ENCODE measurements around the gene PDLIM7. TPM values are rescaled to one million over a fixed set of nuclear protein-coding genes. Genes with fewer than 3 reads are reported as not detected.
"Not testable (repeated sequence)": the region's sequence is repeated elsewhere in the genome, so short reads cannot be mapped to it uniquely, and the experiment has no call there.

Gene PDLIM7
- total and polyA plus RNA-seq, 11 donors, result 36.3 to 124 (median 52.5) TPM

DNA sequence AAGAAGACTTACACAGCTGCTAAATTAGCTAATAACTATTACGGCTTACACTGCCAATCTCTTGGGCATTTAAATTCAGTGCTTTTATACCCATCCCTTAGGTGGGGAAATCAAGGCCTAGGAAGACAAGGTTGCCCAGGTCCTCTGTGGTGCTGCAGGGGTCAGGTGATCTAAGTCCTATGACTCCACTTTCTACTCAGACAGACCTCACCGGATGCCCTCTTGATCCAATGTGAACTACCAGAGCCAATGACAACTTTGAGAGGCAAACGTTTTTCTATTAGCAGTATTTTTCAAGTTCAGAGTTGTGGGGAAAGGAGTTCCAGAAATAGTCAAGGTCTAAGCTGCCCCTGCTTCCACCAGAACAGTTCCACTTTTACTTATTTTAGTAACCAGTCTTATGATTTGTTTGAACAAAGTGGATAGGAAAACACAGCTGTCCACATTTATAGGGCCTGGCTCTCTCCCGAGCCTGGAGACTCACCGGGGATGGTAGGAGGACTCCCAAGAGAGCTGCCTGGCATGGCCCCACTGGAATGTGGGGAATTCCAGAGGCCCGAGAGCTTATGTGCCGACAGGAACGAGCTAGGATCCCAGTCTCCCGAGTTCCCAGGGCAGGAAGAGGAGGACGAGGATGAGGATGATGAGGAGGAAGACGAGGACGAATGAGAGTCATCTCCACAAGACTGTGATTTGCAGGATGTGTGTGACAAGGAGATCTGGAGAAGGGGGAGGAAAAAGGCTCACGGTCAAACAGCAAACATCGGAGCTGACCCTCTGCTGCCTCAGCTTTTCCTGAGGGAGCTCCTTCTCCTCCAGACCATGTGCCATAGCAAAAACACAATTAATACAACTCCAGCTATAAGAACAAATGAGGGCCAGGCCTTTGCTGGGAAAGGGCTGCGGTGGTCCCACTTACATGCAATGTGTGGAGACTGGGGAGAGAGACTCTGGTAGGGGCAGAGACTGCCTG lies 40.3 kb upstream of the PDLIM7 start:
- Histone ChIP-seq H3K4me3 (no peak overlapping the region), H3K4me1 (peaks cover 12 to 66% (median 38%) of the 10 kb centered on the region in 12 donors), H3K27me3 (no peaks in the 10 kb centered on the region), H3K36me3 (peaks cover 0 to 66% (median 48%) of the 10 kb centered on the region in 9 donors), H3K9me3 (no peaks in the 10 kb centered on the region), H3K27ac (peak overlapping the region; percentile 42 to 82 (median 64))
- DNase-seq (peak in 2 of 5 donors; percentile 55 to 68), ATAC-seq (peak; percentile 52 to 83 (median 64))
- intact Hi-C loops (cut with DNase I), result loop anchor here in 1 of 10 donors (10.0 kb wide), 1 partner anchor 57 kb away; the partner anchor contains the start of gene TMED9
- WGBS, 4 donors, result 12 to 21% (median 14%) methylated on average over 15 of the region's 15 CpGs
- TF ChIP-seq, protein P1, sequence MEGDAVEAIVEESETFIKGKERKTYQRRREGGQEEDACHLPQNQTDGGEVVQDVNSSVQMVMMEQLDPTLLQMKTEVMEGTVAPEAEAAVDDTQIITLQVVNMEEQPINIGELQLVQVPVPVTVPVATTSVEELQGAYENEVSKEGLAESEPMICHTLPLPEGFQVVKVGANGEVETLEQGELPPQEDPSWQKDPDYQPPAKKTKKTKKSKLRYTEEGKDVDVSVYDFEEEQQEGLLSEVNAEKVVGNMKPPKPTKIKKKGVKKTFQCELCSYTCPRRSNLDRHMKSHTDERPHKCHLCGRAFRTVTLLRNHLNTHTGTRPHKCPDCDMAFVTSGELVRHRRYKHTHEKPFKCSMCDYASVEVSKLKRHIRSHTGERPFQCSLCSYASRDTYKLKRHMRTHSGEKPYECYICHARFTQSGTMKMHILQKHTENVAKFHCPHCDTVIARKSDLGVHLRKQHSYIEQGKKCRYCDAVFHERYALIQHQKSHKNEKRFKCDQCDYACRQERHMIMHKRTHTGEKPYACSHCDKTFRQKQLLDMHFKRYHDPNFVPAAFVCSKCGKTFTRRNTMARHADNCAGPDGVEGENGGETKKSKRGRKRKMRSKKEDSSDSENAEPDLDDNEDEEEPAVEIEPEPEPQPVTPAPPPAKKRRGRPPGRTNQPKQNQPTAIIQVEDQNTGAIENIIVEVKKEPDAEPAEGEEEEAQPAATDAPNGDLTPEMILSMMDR (IDR thresholded peaks at IDR 0.05), result no peak
- no peak for TF ChIP-seq POLR2A (IDR thresholded peaks at IDR 0.05)

DNA sequence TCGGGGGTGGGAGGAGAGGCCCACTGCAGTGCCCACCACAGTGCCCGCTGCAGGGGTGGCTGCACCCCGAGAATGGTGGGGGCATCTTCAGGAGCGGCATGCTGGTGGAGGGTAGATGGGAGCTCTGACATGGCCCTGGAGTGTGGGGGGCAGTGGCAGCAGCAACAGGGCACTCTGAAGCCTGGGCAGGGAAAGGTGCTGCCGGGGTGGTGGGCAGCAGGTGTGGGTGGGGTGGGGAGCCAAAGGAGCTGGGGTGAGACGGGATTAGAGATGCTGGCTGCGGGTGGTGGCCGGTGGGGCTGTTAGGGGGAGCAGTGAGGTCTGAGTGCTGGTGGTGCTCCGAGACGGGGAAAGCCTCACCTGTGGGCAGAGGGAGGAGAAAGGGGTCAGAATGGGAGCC lies 39.0 kb upstream of the PDLIM7 start:
- Histone ChIP-seq H3K36me3 (peaks cover 0 to 72% (median 60%) of the 10 kb centered on the region in 9 donors), H3K4me1 (peaks cover 12 to 57% (median 36%) of the 10 kb centered on the region in 12 donors), H3K27me3 (no peaks in the 10 kb centered on the region), H3K9me3 (no peaks in the 10 kb centered on the region), H3K27ac (peak overlapping the region in 6 of 12 donors; percentile 42 to 82 (median 73)), H3K4me3 (no peak overlapping the region)
- intact Hi-C loops (cut with DNase I), result loop anchor here in 1 of 10 donors (10.0 kb wide), 1 partner anchor 58 kb away; the partner anchor contains the start of gene TMED9
- WGBS, 4 donors, result 93 to 96% (median 93%) methylated on average over 10 of the region's 10 CpGs
- ATAC-seq (no peak), DNase-seq (no peak)
- TF ChIP-seq, protein P1 (IDR thresholded peaks at IDR 0.05), result no peak
- TF ChIP-seq POLR2A (IDR thresholded peaks at IDR 0.05), result no peak

DNA sequence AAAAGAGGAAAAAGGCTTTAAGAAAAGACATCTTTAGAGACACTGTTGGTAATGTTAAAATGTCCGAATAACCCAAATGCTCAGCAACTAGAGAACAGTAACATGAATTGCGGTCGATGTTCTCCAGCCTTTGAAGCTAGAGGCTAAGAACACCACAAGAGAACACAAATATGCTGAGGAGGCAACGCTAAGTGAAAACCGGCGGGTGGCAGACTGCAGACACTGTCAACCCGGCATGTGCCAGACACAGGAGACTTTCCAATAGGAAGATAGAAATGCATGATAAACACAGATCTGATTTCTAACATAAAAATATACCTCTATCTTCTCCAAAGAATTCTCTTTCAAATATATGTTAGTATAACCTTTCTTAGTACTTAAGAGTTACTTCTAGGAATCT lies 37.7 kb upstream of the PDLIM7 start:
- TF ChIP-seq, protein P1 (IDR thresholded peaks at IDR 0.05), result no peak
- TF ChIP-seq POLR2A (IDR thresholded peaks at IDR 0.05), result no peak
- DNase-seq (no peak), ATAC-seq (no peak)
- Histone ChIP-seq H3K4me3 (no peak overlapping the region), H3K9me3 (no peaks in the 10 kb centered on the region), H3K27me3 (no peaks in the 10 kb centered on the region), H3K27ac (no peak overlapping the region), H3K36me3 (peaks cover 0 to 85% (median 73%) of the 10 kb centered on the region in 9 donors), H3K4me1 (peaks cover 12 to 56% (median 36%) of the 10 kb centered on the region in 12 donors)
- 74 to 88% (median 85%) methylated on average over 7 of the region's 7 CpGs for WGBS, 4 donors
- intact Hi-C loops (cut with DNase I), result loop anchor here in 1 of 10 donors (10.0 kb wide), 1 partner anchor 60 kb away; the partner anchor contains the start of gene TMED9

DNA sequence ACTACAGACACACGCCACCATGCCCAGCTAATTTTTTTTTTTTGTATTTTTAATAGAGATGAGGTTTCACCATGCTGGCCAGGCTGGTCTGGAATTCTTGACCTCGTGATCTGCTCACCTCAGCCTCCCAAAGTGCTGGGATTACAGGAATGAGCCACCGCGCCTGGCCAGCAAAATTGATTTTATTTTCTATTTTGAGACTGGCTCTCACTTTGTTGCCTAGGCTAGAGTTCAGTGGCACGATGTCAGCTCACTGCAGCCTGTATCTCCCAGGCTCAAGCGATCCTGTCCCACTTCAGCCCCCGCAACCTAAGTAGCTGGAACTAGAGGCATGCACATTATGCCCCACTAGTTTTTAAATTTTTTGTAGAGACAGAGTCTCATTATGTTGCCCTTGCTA lies 37.0 kb upstream of the PDLIM7 start:
- not testable (repeated sequence) for H3K27ac ChIP-seq, ATAC-seq, H3K9me3 ChIP-seq, H3K27me3 ChIP-seq, H3K4me3 ChIP-seq
- peaks cover 0 to 92% (median 80%) of the 10 kb centered on the region in 9 donors for H3K36me3 ChIP-seq
- DNase-seq, result peak in 1 of 5 donors; percentile 1
- intact Hi-C loops (cut with DNase I), result loop anchor here in 1 of 10 donors (10.0 kb wide), 1 partner anchor 60 kb away; the partner anchor contains the start of gene TMED9
- H3K4me1 ChIP-seq, result peaks cover 12 to 49% (median 31%) of the 10 kb centered on the region in 12 donors
- 73 to 90% (median 86%) methylated on average over 7 of the region's 7 CpGs for WGBS, 4 donors

Measured in heart left ventricle (tissue), 16 donors.